SH-SY5Y (cell line): ENCODE measurements around the gene LONRF2.

Experiments used
- GATA2 ChIP-seq: IDR thresholded peaks from 2 replicates; pipeline ENCODE4 v1.6.1; 2011; ENCODE audit warnings: mild to moderate bottlenecking, low read depth, low read length
- GATA3 ChIP-seq: IDR thresholded peaks from 2 replicates; pipeline ENCODE4 v1.6.1; 2011; ENCODE audit warnings: low read depth, mild to moderate bottlenecking, low read length, moderate library complexity

DNA sequence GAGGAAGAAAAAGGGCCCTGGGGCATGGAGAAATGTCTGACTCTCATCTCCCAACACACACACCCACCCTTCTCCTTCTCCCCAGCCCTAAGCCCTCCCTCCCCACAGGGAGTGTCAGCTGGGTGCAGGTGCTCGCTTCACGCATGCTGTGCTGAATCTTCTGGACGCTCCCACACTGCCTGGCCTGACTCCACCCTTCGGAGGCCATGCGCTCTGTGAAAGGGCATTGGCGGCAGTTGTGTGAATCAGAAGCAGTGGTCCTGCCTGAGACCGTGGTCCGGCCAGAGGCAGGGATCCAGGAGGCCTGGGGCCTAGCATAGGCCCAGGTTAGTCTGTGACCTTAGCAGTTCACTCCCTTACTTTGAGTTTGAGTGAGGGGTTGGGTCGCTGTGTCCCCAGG lies 57.1 kb downstream of the LONRF2 start:
- TF ChIP-seq GATA2 (no peak), GATA3 (no peak)
